GM18868 (cell line): ENCODE measurements around the gene CLPSL1.

Experiments
- ATAC-seq: cut with Tn5 transposase; IDR thresholded peaks from one replicate; pipeline ENCODE4 v1.9.1; 2021; ENCODE audit warnings: mild to moderate bottlenecking, moderate library complexity; ENCODE audit not compliant: unreplicated experiment

The CLPSL1 gene

DNA sequence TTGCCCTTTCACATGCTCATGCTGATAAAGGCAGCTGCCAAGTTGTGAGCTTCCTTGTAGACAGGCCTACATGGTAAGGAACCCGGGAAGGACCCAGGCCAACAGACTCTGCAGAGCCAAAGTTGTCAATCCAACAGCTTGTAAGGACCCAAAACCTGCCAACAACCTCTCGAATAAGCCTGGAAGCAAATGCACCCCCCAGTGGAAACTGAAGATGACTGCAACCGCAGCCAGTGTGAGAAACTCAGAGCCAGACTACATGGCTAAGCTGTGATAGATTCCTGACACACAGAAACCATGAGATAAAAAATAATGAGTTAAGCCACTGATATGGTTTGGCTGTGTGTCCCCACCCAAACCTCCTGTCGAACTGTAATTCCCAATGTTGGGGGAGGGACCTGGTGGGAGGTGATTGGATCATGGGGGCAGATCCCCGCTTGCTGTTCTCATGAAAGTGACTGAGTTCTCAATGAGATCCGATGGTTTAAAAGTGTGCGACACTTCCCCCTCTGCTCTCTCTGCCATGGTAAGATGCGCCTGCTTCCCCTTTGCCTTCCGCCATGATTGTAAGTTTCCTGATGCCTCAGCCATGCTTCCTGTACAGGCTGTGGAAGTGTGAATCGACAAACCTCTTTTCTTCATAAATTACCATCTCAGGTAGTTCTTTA is 23.2 kb upstream of the CLPSL1 start:
- no peak for ATAC-seq

DNA sequence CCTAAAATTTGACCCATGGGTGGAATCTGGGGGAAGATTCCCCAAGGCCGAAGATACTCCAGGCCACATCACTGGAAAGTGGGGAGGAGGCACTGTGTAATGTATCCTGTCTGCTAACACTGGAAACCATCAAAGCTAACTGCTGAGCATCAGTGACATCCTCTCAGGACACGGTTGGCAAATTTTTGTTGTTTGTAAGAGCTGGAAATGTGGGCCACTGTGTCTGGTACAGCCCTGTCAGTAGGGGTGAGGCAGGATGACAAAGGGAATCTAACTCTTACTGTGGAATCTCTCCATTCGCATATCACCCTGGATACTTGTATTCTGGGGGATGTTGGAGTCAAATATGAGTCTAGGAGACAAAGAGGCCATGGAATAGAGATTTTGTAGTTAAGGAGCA is 21.4 kb upstream of the CLPSL1 start:
- ATAC-seq = no peak

DNA sequence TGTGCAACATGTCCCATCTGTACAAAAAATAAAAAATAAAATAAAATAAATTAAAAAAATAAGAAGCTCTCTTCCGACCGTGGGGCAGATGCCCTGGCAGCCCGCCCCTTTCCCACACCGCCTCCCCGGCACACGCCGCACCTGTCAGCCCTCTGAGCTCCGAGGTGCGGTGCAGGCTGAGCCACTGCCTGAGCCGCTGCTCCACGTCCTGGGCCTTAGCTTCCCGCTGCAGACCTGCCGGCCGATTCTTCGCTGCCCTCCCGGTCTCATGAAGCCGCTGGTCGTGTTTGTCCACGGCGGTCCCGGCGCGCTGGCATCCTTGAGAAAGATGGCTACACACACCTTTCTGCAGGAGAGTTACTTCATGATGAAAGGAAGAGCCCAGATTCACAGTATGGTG is 15.1 kb upstream of the CLPSL1 start:
- ATAC-seq = no peak

DNA sequence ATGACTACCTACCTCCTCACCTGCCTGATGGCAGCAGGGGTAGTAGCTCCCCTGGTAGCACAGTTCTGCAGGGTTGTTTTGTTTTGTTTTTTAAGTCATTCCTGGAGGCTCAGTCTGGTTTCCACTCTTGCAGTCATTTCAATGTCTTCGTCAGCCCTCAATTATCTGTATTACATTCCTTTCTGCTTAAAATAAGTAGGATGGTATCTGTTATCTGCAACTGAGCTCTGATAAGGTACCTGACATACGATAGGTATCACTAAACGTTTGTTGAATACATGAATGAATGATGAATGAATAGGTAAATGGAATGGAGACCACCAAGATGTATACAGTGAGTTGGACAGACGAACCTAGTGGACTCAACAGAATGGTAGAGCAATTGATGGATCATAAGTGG is 11.6 kb upstream of the CLPSL1 start:
- no peak for ATAC-seq

DNA sequence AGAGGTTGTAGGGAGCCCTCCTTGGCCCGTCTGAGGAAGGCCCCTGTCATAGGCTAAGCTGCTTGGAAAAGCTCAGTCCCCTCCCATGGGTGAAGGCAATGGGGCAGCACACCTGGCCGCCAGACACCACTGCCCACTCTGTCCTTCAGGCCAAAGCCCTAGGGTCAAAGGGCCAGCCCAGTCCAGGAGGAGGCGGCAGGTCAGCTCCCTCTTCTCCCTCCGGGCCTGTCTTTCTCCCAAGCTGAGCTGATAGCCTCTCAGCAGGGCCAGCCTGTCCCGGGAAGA is 9.5 kb upstream of the CLPSL1 start:
- ATAC-seq = no peak

DNA sequence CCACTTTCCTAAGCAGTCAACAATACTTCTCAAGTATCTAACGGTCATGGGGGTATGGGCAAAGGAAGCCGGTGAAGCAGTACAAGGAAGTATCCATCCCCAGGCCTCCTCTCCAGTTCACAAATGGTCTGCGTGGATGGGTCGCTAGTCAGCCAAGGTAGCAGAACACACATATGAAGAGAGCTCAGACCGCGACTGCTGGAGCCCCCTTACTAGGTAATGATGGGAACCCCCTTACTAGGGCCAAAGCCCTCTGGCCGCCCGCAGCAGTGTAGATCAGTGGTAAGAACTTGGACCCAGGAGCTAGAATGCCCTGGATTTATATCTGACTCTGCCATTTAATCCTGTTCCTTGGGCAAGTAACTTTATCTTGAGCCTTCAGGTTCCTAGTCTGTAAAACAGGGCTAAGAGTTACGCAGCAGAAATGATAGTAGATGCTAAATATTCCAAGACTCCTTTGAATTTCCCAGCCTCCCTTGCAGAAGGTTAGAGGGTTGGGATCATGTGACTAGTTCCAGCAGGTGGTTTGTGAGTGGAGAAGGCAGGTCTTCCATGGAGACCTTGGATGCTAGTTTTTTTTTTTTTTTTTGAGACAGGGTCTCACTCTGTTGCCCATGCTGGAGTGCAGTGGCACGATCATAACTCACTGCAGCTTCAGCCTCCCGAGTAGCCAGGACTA is 6.6 kb upstream of the CLPSL1 start:
- no peak for ATAC-seq

DNA sequence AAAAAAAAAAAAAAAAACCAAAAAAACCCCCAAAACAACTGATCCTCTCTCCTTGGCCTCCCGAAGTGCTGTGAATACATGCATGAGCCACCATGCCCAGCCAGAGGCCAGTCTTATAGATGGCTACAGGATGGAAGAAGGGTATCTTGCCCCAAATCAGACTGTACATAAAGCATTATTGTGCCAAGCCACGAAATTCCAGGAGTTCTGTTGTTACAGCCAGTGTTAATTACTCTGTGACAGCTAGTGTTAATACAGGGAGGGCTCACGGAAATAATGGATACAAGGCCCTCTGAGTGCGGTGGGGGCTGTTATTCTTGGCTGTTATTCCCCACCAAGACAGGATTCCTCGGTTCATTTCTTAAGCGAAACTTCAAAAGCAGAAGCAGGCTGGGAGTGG is 5.8 kb upstream of the CLPSL1 start:
- no peak for ATAC-seq

DNA sequence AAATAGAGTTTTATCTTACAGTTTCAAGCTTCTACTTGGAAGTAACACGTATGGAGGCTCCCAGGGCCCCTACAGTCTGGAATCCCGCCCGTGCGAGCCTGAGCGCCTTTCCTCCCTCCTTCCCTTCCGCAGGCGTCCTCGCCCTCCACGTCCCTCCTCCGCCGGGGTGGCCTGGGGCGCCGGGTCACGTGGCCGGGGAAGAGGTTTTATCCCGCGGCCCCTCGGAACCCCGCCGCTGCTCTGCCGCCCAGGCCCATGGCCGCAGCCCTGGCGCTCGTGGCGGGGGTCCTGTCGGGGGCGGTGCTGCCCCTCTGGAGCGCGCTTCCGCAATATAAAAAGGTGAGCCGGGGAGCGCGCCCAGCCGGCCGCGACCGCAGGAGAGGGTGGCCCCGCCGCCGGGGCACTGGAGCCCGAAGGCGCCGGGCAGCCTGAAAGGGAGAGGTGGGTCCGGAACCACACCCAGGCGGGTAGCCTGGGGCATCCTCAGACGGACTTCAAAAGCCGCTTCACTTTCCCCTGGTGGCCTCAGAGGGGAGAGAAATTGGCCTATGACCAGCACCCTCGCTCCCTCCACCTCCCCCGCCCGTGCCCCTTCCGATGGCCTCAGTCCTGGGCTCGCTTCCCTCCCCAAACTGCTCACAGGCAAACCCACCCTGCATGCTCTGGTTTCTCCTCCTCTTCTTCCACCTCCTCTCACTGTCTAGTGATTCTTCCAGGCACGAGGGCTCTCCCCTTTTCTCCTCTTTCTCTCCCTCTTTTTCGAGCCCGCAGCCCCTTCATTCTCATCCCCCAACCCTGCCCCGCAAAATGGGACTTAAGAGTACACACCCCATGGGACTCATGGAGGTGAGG is 4.2 kb upstream of the CLPSL1 start, which contains the start of gene CLPSL2:
TSS of gene CLPSL2 (plus strand) at position 235 of the 852 bp plus-strand sequence. CDS start at position 256, 21 bp downstream.
- ATAC-seq = no peak

DNA sequence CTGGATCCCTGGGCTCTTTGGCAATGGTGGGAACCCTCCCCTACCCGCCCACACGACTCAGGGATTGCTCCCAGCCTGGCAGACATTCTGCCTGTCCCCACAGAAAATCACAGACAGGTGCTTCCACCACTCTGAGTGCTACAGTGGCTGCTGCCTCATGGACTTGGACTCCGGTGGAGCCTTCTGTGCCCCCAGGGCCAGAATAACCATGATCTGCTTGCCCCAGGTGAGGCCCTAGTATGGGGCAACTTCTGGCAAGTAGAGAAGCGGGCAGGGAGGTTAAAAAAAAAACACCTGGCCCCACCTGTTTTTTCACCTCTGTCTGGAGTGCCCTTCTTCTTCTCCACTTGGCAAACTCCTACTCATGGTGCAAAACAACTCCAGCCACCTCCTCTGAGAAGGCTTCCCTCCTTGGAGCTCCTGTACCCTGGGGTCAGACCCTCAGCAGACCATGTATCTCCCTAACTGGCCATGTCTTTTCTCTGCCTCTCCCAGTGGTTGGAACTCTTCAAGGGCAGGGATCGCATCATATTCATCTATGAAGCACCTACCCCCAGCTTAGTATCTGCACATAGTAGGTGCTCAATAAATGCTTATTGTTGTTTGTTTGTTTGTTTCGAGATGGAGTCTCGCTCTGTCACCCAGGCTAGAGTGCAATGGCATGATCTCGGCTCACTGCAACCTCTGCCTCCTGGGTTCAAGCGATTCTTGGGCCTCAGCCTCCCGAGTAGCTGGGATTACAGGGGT is 3.3 kb upstream of the CLPSL1 start:
- no peak for ATAC-seq

DNA sequence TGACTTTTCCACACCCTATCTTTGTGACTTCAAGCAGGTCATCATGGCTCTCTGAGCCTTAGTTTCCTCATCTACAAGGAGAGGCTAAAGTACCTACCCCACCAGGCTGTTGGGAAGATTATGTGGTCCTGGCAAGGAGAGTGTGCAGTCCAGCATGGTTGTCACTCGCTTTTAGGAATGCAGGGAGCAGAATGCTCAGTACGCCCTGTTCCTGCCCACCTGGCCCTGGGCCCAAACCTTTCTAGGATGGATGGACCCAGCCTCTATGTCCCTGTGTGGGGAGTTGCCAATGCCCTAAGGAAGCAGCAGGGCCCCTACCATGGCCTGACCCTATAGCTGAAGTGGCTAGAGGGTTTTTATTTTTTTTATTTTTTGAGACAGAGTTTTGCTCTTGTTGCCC is 2.4 kb upstream of the CLPSL1 start:
- ATAC-seq = no peak

DNA sequence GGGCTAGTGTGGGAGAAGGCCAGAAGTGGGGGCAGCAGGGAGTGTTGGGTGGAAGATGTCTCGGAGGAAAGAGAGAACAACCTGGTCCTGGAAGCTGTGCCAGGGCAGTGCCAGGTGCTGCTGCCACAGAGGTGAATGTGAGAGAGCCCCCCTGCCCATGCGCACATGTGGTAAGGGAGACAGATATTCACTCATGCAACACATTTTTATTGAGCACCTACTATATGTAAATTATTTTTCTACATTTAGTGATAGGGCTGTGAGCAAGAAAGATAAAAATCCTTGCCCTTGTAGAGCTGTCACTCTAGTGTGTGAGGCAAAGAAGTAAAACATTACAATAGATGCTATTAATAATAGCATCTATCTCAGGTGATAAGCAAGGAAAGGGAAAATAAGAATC is 471 bp downstream of the CLPSL1 start:
- no peak for ATAC-seq

DNA sequence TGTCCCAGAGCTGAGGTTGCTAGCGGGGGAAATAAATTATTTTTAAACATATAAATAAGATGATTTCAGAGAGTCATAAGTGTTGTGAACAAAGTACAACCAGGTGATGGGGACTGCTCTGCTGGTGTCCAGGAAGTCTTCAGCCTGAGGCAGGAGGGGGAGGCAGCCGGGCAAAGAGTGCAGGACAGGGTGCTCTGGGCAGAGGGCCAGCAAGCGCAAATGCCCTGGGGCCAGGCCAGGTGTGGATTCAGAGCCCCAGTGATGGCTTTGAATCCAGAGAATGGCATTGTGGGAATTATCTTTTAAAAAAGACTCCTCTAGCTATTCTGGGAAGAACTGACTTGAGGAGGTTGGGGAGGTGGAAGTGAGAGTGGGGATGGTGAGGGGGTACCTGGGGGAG is 1.6 kb downstream of the CLPSL1 start:
- ATAC-seq = no peak

DNA sequence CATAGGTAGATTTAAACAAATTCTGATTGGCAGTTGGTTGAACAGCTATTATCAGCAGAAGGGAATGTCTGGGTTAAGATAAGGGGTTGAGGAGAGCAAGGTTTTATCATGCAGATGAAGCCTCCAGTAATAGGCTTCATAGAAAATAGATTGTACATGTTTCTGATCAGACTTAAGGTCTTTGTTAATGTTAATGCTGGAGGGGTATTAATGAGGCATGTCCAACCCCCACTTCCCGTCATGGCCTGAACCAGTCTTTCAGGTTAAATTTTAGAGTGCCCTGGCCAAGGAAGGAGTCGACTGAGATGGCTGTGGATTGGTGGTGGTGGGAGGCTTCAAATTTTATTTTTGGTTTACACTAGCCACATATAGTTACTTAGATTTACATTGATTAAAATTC is 3.4 kb downstream of the CLPSL1 start:
- no peak for ATAC-seq

DNA sequence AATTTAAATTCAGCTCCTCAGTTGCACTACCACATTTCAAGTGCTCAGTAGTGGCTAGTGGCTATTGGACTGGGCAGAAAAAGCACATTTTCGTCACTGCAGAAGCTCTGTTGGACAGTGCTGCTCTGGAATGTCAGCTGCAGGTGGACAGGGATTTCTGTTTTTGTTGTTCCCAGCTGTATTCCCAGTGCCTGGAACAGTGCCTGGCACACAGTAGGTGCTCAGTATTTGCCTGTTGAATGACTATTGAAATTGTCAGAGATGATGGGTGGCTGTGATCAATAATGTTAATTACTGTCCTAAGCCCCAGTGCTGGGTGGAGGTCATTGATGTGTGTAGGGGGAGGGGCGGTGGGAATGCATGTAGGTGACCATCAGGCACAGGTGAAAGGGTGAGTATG is 5.5 kb downstream of the CLPSL1 start:
- ATAC-seq = no peak

DNA sequence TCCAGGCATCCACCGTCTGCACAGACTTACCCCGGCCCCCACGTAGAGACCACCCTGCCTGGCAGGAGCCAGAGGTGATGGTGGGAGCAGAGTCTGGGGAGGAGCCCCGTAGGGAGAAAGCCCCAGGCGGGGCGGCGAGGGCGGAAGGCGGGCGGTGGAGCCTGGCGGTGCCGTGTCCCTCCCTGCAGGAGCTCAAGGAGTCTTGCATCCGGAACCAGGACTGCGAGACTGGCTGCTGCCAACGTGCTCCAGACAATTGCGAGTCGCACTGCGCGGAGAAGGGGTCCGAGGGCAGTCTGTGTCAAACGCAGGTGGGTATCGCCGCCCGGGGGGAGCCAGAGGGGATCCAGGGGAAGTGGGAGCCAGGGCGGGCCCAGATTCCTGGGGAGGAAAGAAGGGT is 6.0 kb downstream of the CLPSL1 start:
- ATAC-seq = no peak

DNA sequence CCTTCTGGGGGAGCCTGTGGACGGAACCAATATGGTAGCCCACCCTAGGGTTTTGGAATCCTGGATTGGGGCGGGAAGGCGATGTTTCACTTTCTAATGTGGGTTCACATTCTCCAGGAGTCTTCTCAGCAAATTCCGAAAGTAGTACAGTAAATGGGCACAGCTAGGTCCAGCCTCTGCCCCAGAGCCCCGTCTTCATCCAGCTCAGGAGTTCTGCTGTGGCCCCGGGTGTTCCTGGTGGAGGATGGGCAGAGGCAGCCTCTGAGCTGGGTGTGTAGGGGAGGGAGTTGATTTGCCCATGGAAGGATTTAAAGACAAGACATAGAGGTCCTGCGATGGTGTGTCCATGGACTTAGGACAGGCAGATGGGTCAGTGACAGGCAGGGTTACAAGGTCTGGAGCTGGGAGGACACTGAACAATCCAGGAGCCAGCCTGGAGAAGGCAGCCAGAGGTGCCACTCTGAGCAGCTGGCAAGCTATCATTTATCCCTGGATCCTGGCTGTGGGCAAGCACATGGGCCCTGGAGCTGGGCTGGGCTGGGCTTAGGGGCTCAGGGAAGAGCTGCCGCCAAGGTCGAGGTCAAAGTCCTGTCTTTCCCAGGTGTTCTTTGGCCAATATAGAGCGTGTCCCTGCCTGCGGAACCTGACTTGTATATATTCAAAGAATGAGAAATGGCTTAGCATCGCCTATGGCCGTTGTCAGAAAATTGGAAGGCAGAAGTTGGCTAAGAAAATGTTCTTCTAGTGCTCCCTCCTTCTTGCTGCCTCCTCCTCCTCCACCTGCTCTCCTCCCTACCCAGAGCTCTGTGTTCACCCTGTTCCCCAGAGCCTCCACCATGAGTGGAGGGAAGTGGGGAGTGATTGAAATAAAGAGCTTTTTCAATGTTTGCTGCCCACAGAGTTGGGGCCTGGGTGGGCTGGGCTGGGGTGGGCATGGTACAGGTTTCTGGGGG is 6.7 kb downstream of the CLPSL1 start:
- no peak for ATAC-seq

DNA sequence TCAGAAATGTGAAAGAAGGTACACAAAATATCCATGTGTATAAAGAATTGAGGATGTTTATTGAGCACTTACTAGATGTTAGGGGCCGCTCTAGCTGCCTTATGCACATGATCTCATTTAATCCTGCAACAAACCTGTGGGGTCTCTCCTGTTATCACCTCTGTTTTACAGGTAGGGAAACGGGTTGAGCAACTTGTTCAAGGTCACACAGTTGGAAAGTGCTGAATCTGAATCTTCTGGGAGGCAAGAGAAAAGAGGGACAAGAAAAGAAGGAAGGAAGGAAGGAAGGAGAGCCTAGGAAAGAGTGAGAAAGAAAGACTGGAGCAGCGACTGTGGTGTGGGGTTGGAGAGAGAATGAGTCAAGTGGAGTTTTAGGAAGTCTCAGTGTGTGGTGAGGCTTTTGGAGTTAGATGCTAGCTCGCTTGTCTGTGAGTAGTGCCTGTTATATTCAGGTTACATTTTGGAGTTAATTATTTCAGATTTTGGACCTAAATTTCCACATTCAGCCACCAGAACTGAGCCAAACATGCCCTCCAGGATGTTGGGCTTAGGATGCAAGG is 7.7 kb downstream of the CLPSL1 start:
- ATAC-seq = no peak

DNA sequence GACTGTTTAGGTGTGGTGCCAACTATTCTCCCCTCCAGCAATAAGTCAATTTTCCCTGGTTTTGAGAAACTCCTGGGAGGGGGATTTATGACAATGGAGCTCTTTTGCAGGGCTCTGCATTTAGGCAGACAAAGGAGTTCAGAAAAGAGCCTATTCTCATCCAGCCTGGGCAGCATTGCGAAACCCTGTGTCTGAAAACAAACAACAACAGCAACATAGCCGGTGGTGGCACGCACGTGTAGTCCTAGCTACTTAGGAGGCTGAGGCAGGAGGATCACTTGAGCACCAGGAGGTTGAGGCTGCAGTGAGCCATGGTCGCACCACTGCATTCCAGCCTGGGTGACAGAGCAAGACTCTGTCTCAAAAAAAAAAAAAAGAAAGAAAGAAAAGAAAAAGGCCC is 9.9 kb downstream of the CLPSL1 start:
- ATAC-seq = no peak

DNA sequence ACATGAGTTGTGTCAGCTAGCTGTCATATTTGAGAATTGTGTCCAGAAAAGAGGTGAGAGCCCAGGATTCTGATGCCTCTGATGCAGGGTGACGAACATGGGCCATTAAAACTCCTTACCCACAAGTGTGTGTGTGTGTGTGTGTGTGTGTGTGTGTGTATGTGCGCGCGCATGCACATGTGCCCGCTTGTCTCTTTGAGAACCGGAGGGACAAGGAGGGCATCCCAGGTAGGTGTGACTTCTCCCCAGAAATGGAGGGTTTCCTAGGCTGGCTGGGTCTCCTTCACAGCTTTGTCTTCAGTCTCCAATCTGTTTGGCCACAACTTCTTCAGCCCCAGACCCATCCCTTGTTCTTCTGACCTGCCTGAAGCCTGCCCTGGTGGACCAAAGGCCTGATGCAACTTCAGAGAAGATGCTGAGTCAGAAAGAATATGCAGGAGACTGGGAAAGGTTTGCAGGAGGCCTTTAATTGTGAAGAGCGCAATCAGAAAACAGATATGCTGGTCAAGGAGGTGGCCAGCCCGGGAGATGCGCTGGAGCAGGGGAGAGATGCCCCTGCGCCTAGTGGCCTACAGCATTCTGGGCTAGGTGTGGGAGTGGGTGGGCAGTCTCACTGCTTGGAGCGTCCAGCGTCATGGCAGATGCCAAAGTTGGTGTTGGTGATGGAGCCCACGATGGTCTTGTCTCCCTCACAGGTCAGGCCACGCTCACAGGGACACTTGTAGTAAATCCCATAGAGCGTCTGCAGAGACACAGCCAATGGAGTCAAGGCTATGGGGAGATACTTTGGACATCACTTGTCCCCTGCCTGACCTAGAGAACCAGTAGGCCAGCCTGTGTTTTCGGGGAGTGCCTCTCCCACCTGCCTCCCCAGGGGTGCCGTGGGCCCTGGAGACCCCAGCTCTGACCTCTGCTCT is 14.0 kb downstream of the CLPSL1 start:
- no peak for ATAC-seq
